ENCODE results near the gene ZNF385B.
"Not testable (repeated sequence)": the region's sequence is repeated elsewhere in the genome, so short reads cannot be mapped to it uniquely, and the experiment has no call there.

ZNF385B gene

DNA sequence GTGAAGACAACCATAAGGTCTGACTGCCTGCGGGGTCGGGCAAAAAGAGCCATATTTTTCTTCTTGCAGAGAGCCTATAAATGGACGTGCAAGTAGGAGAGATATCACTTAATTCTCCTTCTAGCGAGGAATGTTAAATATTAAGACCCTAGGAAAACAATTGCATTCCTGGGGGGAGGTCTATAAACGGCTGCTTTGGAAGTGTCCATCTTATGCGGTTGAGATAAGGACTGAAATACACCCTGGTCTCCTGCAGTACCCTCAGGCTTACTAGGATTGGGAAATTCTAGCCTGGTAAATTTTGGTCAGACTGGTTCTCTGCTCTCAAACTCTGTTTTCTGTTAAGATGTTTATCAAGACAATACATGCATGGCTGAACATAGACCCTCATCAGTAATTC lies 27.2 kb upstream of the ZNF385B start:
- not testable (repeated sequence) for H3K4me1 ChIP-seq (ENCODE audit: control insufficient read depth in 1 of 2, insufficient read depth in 2 of 2, low read length in 2 of 2); H3K14ac ChIP-seq (ENCODE audit: low read length); H3K36me3 ChIP-seq (ENCODE audit: control insufficient read depth in 1 of 2, insufficient read depth in 2 of 2, low read length in 2 of 2); H3K4me3 ChIP-seq (ENCODE audit: low read depth, low read length); H3K9ac ChIP-seq (ENCODE audit: low read length); H4K8ac ChIP-seq (ENCODE audit: low read depth, low read length); H3K18ac ChIP-seq (ENCODE audit: low read length); H2BK5ac ChIP-seq (ENCODE audit: low read depth, low read length, poor library complexity); H3K79me1 ChIP-seq (ENCODE audit: low read length); H3K27me3 ChIP-seq (ENCODE audit: insufficient read depth, low read length); H2BK120ac ChIP-seq (ENCODE audit: insufficient read depth, low read length, poor library complexity); H3K27ac ChIP-seq (ENCODE audit: low read depth, low read length); H4K91ac ChIP-seq (ENCODE audit: low read depth, low read length); H3K4ac ChIP-seq (ENCODE audit: low read depth, low read length); H3K9me3 ChIP-seq (ENCODE audit: insufficient read depth, low read depth, low read length); H2AK5ac ChIP-seq (ENCODE audit: low read length); H3K4me2 ChIP-seq (ENCODE audit: low read length); H2AFZ ChIP-seq (ENCODE audit: insufficient read depth, low read length, poor library complexity); H3K23ac ChIP-seq (ENCODE audit: low read length); H4K12ac ChIP-seq (ENCODE audit: low read depth, low read length); H3K79me2 ChIP-seq (ENCODE audit: control insufficient read depth, insufficient read depth, low read length, poor library complexity); H2BK12ac ChIP-seq (ENCODE audit: low read length)
- DNase-seq: peak in 1 of 2 donors; percentile 4
- WGBS (ENCODE audit: extremely low coverage, insufficient coverage, insufficient read length): no CpG with 5 or more reads among the region's 6 CpGs

- no peaks in the 10 kb centered on the region for H3K79me1 ChIP-seq (ENCODE audit: low read length)
- no CpG with 5 or more reads among the region's 8 CpGs for WGBS (ENCODE audit: extremely low coverage, insufficient coverage, insufficient read length)
- H4K8ac ChIP-seq (ENCODE audit: low read depth, low read length): no peak overlapping the region
Measured at GRCh38 chr2:179884193-179884592, 22.8 kb upstream of the ZNF385B start.

DNA sequence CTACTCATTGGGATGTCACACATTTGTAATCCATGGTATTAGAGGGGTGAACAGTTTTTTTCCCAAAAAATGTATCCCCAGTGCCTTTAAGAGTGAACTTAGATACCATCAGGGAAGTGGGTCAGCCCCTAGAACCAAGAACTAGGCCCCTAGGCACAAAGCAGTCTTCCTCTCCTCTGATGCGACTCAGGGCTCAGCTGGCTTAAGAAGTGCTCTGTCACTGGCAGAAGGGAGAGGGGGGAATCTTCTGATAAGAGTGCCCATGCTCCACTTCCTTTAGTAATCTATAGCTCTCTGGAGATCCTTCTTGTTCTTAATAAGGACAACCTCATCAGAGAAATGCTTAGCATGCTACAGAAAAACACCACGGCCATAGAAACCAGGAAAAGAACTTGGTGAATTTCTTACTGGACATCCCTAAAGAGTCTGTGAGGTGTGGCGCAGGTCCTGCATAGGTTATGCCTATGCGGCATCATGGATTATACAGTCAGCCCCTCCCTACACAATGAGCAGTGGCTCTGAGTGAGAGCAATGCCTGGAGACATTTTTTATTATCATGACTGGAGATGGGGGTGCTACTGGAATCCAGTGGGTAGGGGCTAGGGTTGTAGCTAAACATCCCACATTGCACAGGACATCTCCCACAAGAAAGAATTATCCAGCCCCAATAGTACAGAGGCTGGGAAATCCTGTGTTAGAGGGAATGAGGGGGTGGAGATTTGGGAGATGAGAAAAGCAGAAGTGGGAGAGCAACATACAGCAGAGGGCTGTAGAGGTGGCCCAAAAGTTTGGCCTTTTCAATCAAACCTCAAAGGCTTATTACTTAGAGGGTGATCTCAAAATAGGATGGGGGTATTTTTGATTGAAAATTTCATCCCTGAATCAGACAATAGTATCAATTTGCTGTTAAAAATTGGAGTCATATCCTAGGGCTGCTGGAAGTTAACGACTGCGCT lies 21.7 kb upstream of the ZNF385B start:
- no peak overlapping the region for H2BK5ac ChIP-seq (ENCODE audit: low read depth, low read length, poor library complexity)
- no peak overlapping the region for H3K4ac ChIP-seq (ENCODE audit: low read depth, low read length)
- WGBS (ENCODE audit: extremely low coverage, insufficient coverage, insufficient read length): no CpG with 5 or more reads among the region's 6 CpGs
- no peak overlapping the region for H3K9ac ChIP-seq (ENCODE audit: low read length)
- H3K23ac ChIP-seq (ENCODE audit: low read length): no peak overlapping the region
- H2BK12ac ChIP-seq (ENCODE audit: low read length): no peak overlapping the region
- H2AFZ ChIP-seq (ENCODE audit: insufficient read depth, low read length, poor library complexity): no peak overlapping the region
- H3K4me2 ChIP-seq (ENCODE audit: low read length): no peak overlapping the region
- H3K27me3 ChIP-seq (ENCODE audit: insufficient read depth, low read length): no peaks in the 10 kb centered on the region
- no peak overlapping the region for H3K27ac ChIP-seq (ENCODE audit: low read depth, low read length)
- no peaks in the 10 kb centered on the region for H3K4me1 ChIP-seq (ENCODE audit: control insufficient read depth in 1 of 2, insufficient read depth in 2 of 2, low read length in 2 of 2)
- no peaks in the 10 kb centered on the region for H3K36me3 ChIP-seq (ENCODE audit: control insufficient read depth in 1 of 2, insufficient read depth in 2 of 2, low read length in 2 of 2)
- DNase-seq: no peak
- H3K4me3 ChIP-seq (ENCODE audit: low read depth, low read length): no peak overlapping the region
- no peaks in the 10 kb centered on the region for H3K9me3 ChIP-seq (ENCODE audit: insufficient read depth, low read depth, low read length)
- H2BK120ac ChIP-seq (ENCODE audit: insufficient read depth, low read length, poor library complexity): no peak overlapping the region
- H3K79me1 ChIP-seq (ENCODE audit: low read length): no peaks in the 10 kb centered on the region
- H4K8ac ChIP-seq (ENCODE audit: low read depth, low read length): no peak overlapping the region
- H4K91ac ChIP-seq (ENCODE audit: low read depth, low read length): no peak overlapping the region
- H2AK5ac ChIP-seq (ENCODE audit: low read length): no peak overlapping the region
- no peak overlapping the region for H3K18ac ChIP-seq (ENCODE audit: low read length)
- H3K14ac ChIP-seq (ENCODE audit: low read length): no peak overlapping the region
- H3K79me2 ChIP-seq (ENCODE audit: control insufficient read depth, insufficient read depth, low read length, poor library complexity): no peaks in the 10 kb centered on the region
- H4K12ac ChIP-seq (ENCODE audit: low read depth, low read length): no peak overlapping the region

More at GRCh38 chr2:179884193-179884592, 22.8 kb upstream of the ZNF385B start:
- no peak for DNase-seq
- Histone ChIP-seq H3K4ac (ENCODE audit: low read depth, low read length) (no peak overlapping the region), H3K14ac (ENCODE audit: low read length) (no peak overlapping the region), H2AFZ (ENCODE audit: insufficient read depth, low read length, poor library complexity) (no peak overlapping the region), H3K18ac (ENCODE audit: low read length) (no peak overlapping the region), H3K4me2 (ENCODE audit: low read length) (no peak overlapping the region), H4K12ac (ENCODE audit: low read depth, low read length) (no peak overlapping the region), H2BK120ac (ENCODE audit: insufficient read depth, low read length, poor library complexity) (no peak overlapping the region), H2AK5ac (ENCODE audit: low read length) (no peak overlapping the region), H3K23ac (ENCODE audit: low read length) (no peak overlapping the region), H3K79me2 (ENCODE audit: control insufficient read depth, insufficient read depth, low read length, poor library complexity) (no peaks in the 10 kb centered on the region), H3K4me3 (ENCODE audit: low read depth, low read length) (no peak overlapping the region), H2BK5ac (ENCODE audit: low read depth, low read length, poor library complexity) (no peak overlapping the region), H3K9ac (ENCODE audit: low read length) (no peak overlapping the region), H3K9me3 (ENCODE audit: insufficient read depth, low read depth, low read length) (no peaks in the 10 kb centered on the region), H3K27me3 (ENCODE audit: insufficient read depth, low read length) (no peaks in the 10 kb centered on the region), H3K27ac (ENCODE audit: low read depth, low read length) (no peak overlapping the region), H2BK12ac (ENCODE audit: low read length) (no peak overlapping the region), H3K36me3 (ENCODE audit: control insufficient read depth in 1 of 2, insufficient read depth in 2 of 2, low read length in 2 of 2) (no peaks in the 10 kb centered on the region), H3K4me1 (ENCODE audit: control insufficient read depth in 1 of 2, insufficient read depth in 2 of 2, low read length in 2 of 2) (no peaks in the 10 kb centered on the region), H4K91ac (ENCODE audit: low read depth, low read length) (no peak overlapping the region)

- Histone ChIP-seq H3K36me3 (ENCODE audit: control insufficient read depth in 1 of 2, insufficient read depth in 2 of 2, low read length in 2 of 2) (no peaks in the 10 kb centered on the region), H3K27me3 (ENCODE audit: insufficient read depth, low read length) (no peaks in the 10 kb centered on the region), H2BK120ac (ENCODE audit: insufficient read depth, low read length, poor library complexity) (no peak overlapping the region), H4K91ac (ENCODE audit: low read depth, low read length) (no peak overlapping the region), H4K12ac (ENCODE audit: low read depth, low read length) (no peak overlapping the region), H2AK5ac (ENCODE audit: low read length) (no peak overlapping the region), H3K4me2 (ENCODE audit: low read length) (no peak overlapping the region), H3K9ac (ENCODE audit: low read length) (no peak overlapping the region), H3K9me3 (ENCODE audit: insufficient read depth, low read depth, low read length) (no peaks in the 10 kb centered on the region), H3K4me3 (ENCODE audit: low read depth, low read length) (no peak overlapping the region), H3K79me1 (ENCODE audit: low read length) (no peaks in the 10 kb centered on the region), H4K8ac (ENCODE audit: low read depth, low read length) (no peak overlapping the region), H3K14ac (ENCODE audit: low read length) (no peak overlapping the region), H3K18ac (ENCODE audit: low read length) (no peak overlapping the region), H2BK5ac (ENCODE audit: low read depth, low read length, poor library complexity) (no peak overlapping the region), H2AFZ (ENCODE audit: insufficient read depth, low read length, poor library complexity) (no peak overlapping the region), H3K27ac (ENCODE audit: low read depth, low read length) (no peak overlapping the region), H3K79me2 (ENCODE audit: control insufficient read depth, insufficient read depth, low read length, poor library complexity) (no peaks in the 10 kb centered on the region), H3K4ac (ENCODE audit: low read depth, low read length) (no peak overlapping the region), H2BK12ac (ENCODE audit: low read length) (no peak overlapping the region), H3K4me1 (ENCODE audit: control insufficient read depth in 1 of 2, insufficient read depth in 2 of 2, low read length in 2 of 2) (no peaks in the 10 kb centered on the region), H3K23ac (ENCODE audit: low read length) (no peak overlapping the region)
- WGBS (ENCODE audit: extremely low coverage, insufficient coverage, insufficient read length): no CpG with 5 or more reads among the region's 4 CpGs
- DNase-seq: no peak
Measured at GRCh38 chr2:179877601-179878364, 16.4 kb upstream of the ZNF385B start.
